Measurements from ENCODE around the gene ZMAT3.
A peak's percentile ranks its signal among the peaks of the same experiment; 100 is the strongest.

Gene ZMAT3

DNA sequence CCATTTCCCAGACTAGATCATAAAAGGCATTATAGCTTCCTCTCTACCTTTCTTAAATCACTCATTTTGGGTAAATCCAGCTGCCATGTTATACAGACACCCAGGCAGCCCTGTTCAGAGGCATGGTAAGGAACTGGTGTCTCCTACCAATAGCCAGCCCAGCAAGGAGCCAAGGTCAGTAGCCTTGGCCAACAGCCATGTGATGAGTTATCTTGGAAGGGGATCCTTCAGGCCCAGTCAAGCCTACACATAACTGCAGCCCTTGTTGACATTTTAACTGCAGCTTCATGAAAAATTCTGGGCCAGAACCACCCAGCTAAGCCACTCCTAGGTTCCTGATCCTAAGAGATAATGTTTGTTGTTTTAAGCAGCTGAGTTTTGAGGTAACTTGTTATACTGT lies 29.0 kb upstream of the ZMAT3 start:
- TF ChIP-seq, protein P1, sequence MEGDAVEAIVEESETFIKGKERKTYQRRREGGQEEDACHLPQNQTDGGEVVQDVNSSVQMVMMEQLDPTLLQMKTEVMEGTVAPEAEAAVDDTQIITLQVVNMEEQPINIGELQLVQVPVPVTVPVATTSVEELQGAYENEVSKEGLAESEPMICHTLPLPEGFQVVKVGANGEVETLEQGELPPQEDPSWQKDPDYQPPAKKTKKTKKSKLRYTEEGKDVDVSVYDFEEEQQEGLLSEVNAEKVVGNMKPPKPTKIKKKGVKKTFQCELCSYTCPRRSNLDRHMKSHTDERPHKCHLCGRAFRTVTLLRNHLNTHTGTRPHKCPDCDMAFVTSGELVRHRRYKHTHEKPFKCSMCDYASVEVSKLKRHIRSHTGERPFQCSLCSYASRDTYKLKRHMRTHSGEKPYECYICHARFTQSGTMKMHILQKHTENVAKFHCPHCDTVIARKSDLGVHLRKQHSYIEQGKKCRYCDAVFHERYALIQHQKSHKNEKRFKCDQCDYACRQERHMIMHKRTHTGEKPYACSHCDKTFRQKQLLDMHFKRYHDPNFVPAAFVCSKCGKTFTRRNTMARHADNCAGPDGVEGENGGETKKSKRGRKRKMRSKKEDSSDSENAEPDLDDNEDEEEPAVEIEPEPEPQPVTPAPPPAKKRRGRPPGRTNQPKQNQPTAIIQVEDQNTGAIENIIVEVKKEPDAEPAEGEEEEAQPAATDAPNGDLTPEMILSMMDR (conservative IDR thresholded peaks at IDR 0.05; ENCODE audit: low read depth, low read length), result no peak
- no peak for DNase-seq (ENCODE audit: low read depth)
- no peak overlapping the region for H3K4me3 ChIP-seq (ENCODE audit: low read length)

DNA sequence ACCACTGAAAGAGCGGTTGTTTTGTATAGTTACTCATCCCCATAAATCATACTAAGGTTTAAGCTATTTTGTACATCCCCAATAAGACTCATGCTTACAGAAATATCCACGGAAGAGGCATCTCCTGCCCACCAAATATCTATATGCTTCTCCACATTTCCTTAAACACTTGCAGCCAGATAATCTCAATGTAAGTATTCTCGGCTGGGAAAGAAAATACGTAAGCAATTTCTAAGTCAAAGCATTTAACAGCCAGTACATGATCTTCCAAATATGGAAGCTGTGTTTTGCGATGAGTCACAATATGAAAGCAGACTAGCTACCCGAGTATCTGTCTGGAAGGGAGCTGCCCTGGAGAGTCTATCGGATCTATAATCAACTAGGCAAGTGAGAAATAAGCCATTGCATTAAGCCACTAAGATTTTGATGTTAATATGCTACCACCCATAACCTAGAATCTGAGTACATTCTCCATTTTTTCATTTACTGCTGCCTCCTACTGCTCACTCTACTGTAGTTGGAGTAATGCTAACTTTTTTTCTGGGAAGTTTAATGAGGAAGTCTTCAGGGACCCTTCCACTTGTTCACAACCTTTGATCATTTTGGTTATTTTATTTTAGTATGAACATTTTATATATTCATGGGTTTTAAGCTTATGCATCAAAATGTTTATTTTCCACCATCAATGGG lies 26.9 kb upstream of the ZMAT3 start:
- TF ChIP-seq, protein P1 (conservative IDR thresholded peaks at IDR 0.05; ENCODE audit: low read depth, low read length), result peak; percentile 20
- no peak overlapping the region for H3K4me3 ChIP-seq (ENCODE audit: low read length)
- no peak for DNase-seq (ENCODE audit: low read depth)

DNA sequence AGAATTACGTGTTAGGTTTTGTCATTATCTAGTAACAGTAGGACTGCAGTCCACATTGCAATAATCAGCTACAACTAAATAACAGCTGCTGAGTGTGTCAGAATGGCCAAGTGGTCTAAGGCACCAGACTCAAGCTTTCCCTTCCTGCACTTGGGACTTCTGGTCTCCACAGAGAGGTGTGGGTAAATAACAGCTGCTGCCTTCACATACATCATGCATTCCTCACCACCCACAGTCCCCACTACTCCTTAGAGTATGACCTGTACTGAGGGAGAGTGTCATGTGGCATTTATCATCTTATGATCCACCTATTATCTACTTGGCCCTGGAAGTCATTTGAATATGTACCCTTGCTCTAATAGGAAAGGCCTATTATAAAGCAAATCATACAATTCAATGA lies 22.2 kb upstream of the ZMAT3 start:
- H3K4me3 ChIP-seq (ENCODE audit: low read length), result no peak overlapping the region
- TF ChIP-seq, protein P1 (conservative IDR thresholded peaks at IDR 0.05; ENCODE audit: low read depth, low read length), result no peak
- DNase-seq (ENCODE audit: low read depth), result no peak

DNA sequence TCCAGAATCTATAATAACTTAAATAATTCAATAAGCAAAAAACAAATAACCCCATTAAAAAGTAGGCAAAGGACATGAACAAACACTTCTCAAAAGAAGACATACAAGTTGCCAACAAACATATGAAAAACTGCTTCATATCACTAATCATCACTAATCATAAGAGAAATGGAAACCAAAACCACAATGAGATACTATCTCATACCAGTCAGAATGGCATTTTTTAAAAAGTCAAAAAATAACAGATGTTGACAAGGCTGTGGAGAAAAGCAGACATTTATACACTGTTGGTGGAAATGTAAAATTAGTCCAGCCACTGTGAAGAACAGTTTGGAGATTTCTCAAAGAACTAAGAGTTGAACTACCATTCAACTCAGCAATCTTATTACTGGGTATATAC lies 19.5 kb upstream of the ZMAT3 start:
- no peak overlapping the region for H3K4me3 ChIP-seq (ENCODE audit: low read length)
- no peak for DNase-seq (ENCODE audit: low read depth)
- TF ChIP-seq, protein P1 (conservative IDR thresholded peaks at IDR 0.05; ENCODE audit: low read depth, low read length), result no peak

DNA sequence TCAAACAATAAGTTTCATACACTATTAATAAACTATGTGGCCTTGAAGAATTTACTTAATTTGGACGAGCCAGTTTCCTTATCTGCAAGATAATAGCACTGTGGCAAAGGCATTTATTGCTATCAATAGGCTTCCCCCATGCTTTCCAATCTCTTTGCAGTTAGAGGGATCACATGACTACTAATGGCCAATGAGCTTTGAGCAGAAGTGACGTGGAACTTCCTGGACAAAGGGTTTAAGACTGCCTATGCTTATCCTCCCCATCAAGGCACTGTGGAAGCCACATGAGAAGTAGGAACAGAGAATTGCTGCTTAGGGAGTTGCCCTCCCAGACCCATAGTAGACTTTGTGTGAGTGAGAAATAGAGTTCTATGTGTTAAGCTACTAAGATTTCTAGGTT lies 16.7 kb upstream of the ZMAT3 start:
- DNase-seq (ENCODE audit: low read depth), result no peak
- TF ChIP-seq, protein P1 (conservative IDR thresholded peaks at IDR 0.05; ENCODE audit: low read depth, low read length), result no peak
- no peak overlapping the region for H3K4me3 ChIP-seq (ENCODE audit: low read length)

DNA sequence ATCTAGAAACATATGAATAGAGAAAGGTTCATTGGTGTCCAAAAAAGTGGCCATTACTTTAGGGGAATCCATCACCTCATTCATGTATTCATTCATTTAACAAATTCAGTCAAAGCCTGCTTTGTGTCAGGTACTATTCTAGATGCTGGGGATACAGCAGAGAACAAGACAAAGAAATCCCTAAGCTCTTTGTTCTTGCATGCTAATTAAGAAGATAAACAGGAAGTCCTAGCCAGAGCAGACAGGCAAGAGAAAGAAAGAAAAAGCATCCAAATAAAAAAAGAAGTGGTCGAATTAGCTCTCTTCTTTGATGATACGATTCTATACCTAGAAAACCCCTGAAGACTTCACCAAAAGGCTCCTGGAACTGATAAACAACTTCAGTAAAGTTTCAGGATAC lies 12.4 kb upstream of the ZMAT3 start:
- no peak overlapping the region for H3K4me3 ChIP-seq (ENCODE audit: low read length)
- no peak for DNase-seq (ENCODE audit: low read depth)
- TF ChIP-seq, protein P1 (conservative IDR thresholded peaks at IDR 0.05; ENCODE audit: low read depth, low read length), result no peak

DNA sequence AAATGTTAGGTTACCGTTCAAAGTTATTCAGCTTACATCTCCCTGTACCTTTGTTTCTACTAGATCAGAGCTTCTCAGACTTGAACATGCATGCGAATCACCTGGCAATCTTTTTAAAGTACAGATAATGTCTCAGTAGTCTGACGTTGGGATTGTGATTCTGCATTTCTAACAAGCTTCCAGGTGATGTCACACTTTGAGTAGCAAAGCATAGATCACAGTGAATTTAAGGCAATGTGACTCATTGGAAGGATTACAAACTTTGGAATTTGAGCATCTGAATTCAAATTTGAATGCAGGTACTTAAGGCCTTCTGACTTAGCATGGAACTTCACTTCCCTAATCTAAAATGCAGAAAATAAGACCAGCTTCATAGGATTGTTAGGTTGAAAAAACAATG lies 10.8 kb upstream of the ZMAT3 start:
- H3K4me3 ChIP-seq (ENCODE audit: low read length), result no peak overlapping the region
- TF ChIP-seq, protein P1 (conservative IDR thresholded peaks at IDR 0.05; ENCODE audit: low read depth, low read length), result no peak
- no peak for DNase-seq (ENCODE audit: low read depth)

All from retinal pigment epithelial cell (primary cell).